ENCODE measurements around the gene SEMA3G. TPM values are rescaled to one million over a fixed set of nuclear protein-coding genes. Genes with fewer than 3 reads are reported as not detected.

The SEMA3G gene
- total RNA-seq, 4 donors from 2014 or later = 0.34 to 9.8 (median 3.4) TPM

DNA sequence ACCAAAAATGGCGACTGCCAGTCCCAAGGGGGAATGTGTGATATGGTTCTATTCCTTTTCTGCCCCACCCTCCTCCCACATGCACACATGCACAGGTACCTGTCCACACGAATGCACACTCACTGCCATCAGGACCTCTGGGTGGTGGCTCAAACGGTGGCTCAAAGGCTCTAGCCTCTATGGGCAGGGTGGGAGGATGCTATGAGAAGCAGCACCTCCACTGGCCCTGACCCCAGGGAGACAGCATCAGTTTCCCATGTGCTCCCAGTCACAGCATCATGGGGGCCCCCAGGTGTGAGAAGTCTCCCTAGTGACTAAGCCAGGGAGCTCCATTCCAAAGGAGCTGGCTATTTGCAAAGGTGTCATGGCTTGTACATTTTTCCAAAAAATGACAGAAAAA lies 15.9 kb downstream of the SEMA3G start:
- no peak for DNase-seq
- Histone ChIP-seq H3K27ac (peak overlapping the region in 1 of 4 donors; percentile 7), H3K27me3 (no peaks in the 10 kb centered on the region), H3K36me3 (no peaks in the 10 kb centered on the region), H3K4me3 (no peak overlapping the region), H3K9me3 (no peaks in the 10 kb centered on the region), H3K4me1 (peaks cover 8 to 24% (median 9%) of the 10 kb centered on the region in 3 donors)
- TF ChIP-seq, protein P1, sequence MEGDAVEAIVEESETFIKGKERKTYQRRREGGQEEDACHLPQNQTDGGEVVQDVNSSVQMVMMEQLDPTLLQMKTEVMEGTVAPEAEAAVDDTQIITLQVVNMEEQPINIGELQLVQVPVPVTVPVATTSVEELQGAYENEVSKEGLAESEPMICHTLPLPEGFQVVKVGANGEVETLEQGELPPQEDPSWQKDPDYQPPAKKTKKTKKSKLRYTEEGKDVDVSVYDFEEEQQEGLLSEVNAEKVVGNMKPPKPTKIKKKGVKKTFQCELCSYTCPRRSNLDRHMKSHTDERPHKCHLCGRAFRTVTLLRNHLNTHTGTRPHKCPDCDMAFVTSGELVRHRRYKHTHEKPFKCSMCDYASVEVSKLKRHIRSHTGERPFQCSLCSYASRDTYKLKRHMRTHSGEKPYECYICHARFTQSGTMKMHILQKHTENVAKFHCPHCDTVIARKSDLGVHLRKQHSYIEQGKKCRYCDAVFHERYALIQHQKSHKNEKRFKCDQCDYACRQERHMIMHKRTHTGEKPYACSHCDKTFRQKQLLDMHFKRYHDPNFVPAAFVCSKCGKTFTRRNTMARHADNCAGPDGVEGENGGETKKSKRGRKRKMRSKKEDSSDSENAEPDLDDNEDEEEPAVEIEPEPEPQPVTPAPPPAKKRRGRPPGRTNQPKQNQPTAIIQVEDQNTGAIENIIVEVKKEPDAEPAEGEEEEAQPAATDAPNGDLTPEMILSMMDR (IDR thresholded peaks at IDR 0.05) = no peak
- no peak for TF ChIP-seq POLR2A (IDR thresholded peaks at IDR 0.05)
- intact Hi-C loops (cut with DNase I) = no loop called here
- 0 to 14% methylated on average over 1 of the region's 3 CpGs for WGBS, 2 donors

DNA sequence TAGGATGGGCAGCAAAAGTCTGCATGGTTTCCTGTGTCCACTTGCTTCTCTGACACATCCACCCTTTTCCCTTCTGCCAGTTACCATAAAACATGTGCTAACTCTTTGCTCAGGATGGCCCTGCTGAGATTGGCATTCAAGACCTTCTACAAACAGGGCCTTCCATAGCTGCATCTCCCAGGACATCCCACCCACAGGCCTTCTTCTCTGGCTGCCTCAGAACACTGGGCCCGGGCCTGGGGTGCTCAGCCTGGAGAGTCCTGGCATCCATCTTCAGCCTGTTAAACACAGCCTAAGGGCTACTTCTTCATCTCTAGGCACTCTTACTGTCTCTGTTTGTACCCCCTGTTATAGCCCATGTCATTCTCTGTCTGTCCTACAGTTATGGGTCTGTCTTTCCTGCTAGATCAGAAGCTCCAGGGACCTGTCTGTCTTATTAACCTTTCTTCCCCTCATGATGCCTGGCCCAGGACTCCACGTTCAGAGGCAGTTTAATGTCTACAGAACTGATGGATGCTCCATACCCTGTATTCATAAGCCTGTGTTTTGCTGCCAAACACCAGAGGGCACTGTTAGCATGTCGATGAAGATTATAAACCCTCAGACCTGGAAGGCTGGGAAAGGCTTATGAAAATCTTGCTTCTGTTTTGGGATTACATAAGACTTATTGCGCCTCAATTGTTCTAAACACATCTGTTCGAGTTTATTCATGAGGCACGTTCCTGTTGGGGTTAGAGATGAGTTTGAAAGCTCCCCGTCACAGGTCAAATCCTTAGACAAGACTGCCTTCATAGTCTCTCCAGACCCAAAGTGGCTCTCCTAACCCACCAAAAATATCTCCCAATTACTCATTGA lies 16.5 kb downstream of the SEMA3G start:
- Histone ChIP-seq H3K4me1 (peaks cover 3 to 19% (median 4%) of the 10 kb centered on the region in 3 donors), H3K27ac (no peak overlapping the region), H3K36me3 (no peaks in the 10 kb centered on the region), H3K4me3 (no peak overlapping the region), H3K27me3 (no peaks in the 10 kb centered on the region), H3K9me3 (no peaks in the 10 kb centered on the region)
- no peak for DNase-seq
- no peak for TF ChIP-seq POLR2A (IDR thresholded peaks at IDR 0.05)
- TF ChIP-seq, protein P1 (IDR thresholded peaks at IDR 0.05) = peak; percentile 37 to 84 (median 72)
- WGBS, 2 donors = 7 to 8% methylated on average over 7 of the region's 7 CpGs
- intact Hi-C loops (cut with DNase I) = no loop called here

DNA sequence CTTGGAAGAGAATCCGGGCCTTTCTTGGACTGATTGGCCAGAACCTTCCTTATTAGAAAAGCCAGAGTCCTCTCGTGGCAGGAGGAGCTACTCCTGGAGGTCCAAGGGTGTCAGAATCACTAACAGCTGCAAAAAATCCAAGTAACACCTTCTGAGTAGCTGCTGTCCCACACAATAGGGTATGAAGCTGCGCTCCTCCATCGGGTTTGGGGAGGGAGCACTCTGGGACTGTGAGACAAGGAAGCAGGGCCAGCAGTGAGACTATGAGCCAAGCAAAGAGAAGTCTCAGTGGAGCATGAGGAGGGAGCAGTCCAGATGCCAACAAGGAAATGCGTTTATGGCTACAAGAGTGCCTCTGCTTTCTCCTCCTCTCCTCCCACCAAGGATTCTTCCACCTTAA lies 21.7 kb downstream of the SEMA3G start:
- Histone ChIP-seq H3K4me1 (peaks cover 0 to 7% (median 0%) of the 10 kb centered on the region in 3 donors), H3K27me3 (no peaks in the 10 kb centered on the region), H3K4me3 (no peak overlapping the region), H3K9me3 (no peaks in the 10 kb centered on the region), H3K27ac (no peak overlapping the region), H3K36me3 (peaks cover 0 to 26% (median 0%) of the 10 kb centered on the region in 3 donors)
- 11 to 66% methylated on average over 2 to 4 of the region's 5 CpGs for WGBS, 2 donors
- TF ChIP-seq, protein P1 (IDR thresholded peaks at IDR 0.05) = no peak
- no peak for TF ChIP-seq POLR2A (IDR thresholded peaks at IDR 0.05)
- DNase-seq = no peak
- intact Hi-C loops (cut with DNase I) = no loop called here

DNA sequence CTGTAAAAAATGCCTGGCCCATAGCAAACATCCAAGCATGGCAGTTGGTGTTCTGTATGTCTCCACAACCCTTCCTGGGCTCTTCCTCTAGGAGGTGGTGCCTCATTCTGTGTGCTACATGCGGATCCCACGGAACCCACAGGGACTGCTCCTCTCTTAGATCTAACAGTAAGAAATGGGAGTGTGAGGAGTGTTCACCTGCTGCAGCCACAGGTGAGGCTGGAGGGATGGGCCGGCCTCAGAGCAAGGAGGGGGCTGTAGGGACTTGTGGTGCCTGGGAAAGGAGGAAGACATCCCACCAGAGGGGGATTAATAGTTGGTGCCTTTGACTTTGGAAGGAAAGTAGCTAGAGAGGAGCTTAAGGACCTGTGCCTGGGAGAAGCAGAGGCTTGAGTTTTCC lies 22.2 kb downstream of the SEMA3G start:
- no peaks in the 10 kb centered on the region for H3K27me3 ChIP-seq
- no peak overlapping the region for H3K27ac ChIP-seq
- H3K4me1 ChIP-seq = peaks cover 0 to 7% (median 0%) of the 10 kb centered on the region in 3 donors
- TF ChIP-seq, protein P1 (IDR thresholded peaks at IDR 0.05) = no peak
- no peak for TF ChIP-seq POLR2A (IDR thresholded peaks at IDR 0.05)
- H3K9me3 ChIP-seq = no peaks in the 10 kb centered on the region
- peaks cover 0 to 26% (median 0%) of the 10 kb centered on the region in 3 donors for H3K36me3 ChIP-seq
- DNase-seq = no peak
- intact Hi-C loops (cut with DNase I) = no loop called here
- WGBS, 2 donors = 95% methylated on average over 3 of the region's 3 CpGs; no CpG with 5 or more reads in 1 of the 2 donors
- H3K4me3 ChIP-seq = no peak overlapping the region

DNA sequence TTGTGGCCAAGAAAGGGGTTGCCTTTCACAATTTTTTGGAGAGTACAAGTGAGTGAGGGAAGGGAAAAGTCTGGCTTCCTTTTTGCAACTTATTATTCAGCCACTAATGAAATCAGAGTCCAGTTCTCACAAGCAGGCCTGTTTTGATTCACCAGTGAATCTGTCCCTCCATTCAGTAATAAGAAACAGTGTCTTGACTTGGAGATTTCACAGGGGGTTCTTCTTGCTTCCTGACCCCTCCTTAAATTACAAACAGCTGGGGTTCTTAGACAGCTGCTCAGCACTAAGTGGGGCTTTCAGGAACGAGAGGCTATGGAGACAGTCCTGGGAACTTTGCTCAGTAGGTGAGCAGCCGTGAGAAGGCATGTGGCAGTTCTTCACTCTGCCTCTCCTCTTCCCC lies 24.5 kb downstream of the SEMA3G start:
- no peaks in the 10 kb centered on the region for H3K9me3 ChIP-seq
- no peak overlapping the region for H3K4me3 ChIP-seq
- TF ChIP-seq, protein P1 (IDR thresholded peaks at IDR 0.05) = no peak
- TF ChIP-seq POLR2A (IDR thresholded peaks at IDR 0.05) = no peak
- intact Hi-C loops (cut with DNase I) = no loop called here
- peaks cover 0 to 17% (median 0%) of the 10 kb centered on the region in 3 donors for H3K4me1 ChIP-seq
- DNase-seq = no peak
- H3K27ac ChIP-seq = no peak overlapping the region
- no peaks in the 10 kb centered on the region for H3K27me3 ChIP-seq
- 75 to 88% methylated on average over 1 to 2 of the region's 2 CpGs for WGBS, 2 donors
- H3K36me3 ChIP-seq = peaks cover 0 to 26% (median 0%) of the 10 kb centered on the region in 3 donors
